Smooth muscle cell (in vitro differentiated cells): ENCODE measurements around the gene ADGRE3. TPM values are rescaled to one million over a fixed set of nuclear protein-coding genes. Genes with fewer than 3 reads are reported as not detected.
"Not testable (repeated sequence)": the region's sequence is repeated elsewhere in the genome, so short reads cannot be mapped to it uniquely, and the experiment has no call there.

Source experiments
- DNase-seq: peaks from one replicate; lab custom pipeline; 2025; ENCODE audit not compliant: unreplicated experiment; lab: John Stamatoyannopoulos, UW
- H2AFZ ChIP-seq: fragments of 200-600 bp; sonication (generic); 2 replicates; pipeline ENCODE4 v1.6.0; 2016; ENCODE audit warnings: antibody characterized with exemption, low read depth, mild to moderate bottlenecking
- H3F3A ChIP-seq: fragments of 200-600 bp; sonication (generic); 2 replicates; pipeline ENCODE4 v1.6.0; 2017; ENCODE audit warnings: antibody characterized with exemption, low read depth
- H3K27ac ChIP-seq: fragments of 200-600 bp; sonication (generic); 2 replicates; pipeline ENCODE4 v1.5.1; 2016; ENCODE audit warnings: low read depth, mild to moderate bottlenecking
- H3K27me3 ChIP-seq: fragments of 200-600 bp; sonication (generic); 2 replicates; pipeline ENCODE4 v1.6.1; 2016; ENCODE audit warnings: low read depth, mild to moderate bottlenecking
- H3K36me3 ChIP-seq: fragments of 200-600 bp; sonication (generic); 2 replicates; pipeline ENCODE4 v1.5.1; 2016; ENCODE audit warnings: low read depth
- H3K4me1 ChIP-seq: fragments of 200-600 bp; sonication (generic); 2 replicates; pipeline ENCODE4 v1.5.1; 2016; ENCODE audit warnings: low read depth
- H3K4me2 ChIP-seq: fragments of 200-600 bp; sonication (generic); 2 replicates; pipeline ENCODE4 v1.6.0; 2016; ENCODE audit warnings: mild to moderate bottlenecking
- H3K4me3 ChIP-seq: fragments of 200-600 bp; sonication (generic); 2 replicates; pipeline ENCODE4 v1.5.1; 2016; ENCODE audit warnings: mild to moderate bottlenecking
- H3K79me2 ChIP-seq: fragments of 200-600 bp; sonication (generic); 2 replicates; pipeline ENCODE4 v1.6.0; 2016; ENCODE audit warnings: low read depth, mild to moderate bottlenecking
- H3K9ac ChIP-seq: fragments of 200-600 bp; sonication (generic); 2 replicates; pipeline ENCODE4 v1.6.0; 2016; ENCODE audit warnings: low read depth
- H3K9me3 ChIP-seq: fragments of 200-600 bp; sonication (generic); replicated peaks from 2 replicates; pipeline ENCODE4 v1.5.1; 2016; ENCODE audit warnings: low read depth
- H4K20me1 ChIP-seq: fragments of 200-600 bp; sonication (generic); 2 replicates; pipeline ENCODE4 v1.6.0; 2016; ENCODE audit warnings: low read depth
- CTCF ChIP-seq: fragments of 200-600 bp; sonication (generic); IDR thresholded peaks from 2 replicates; pipeline ENCODE4 v1.5.1; 2017; ENCODE audit warnings: borderline replicate concordance, mild to moderate bottlenecking, antibody characterized with exemption; ENCODE audit not compliant: insufficient read depth, poor library complexity, severe bottlenecking
- WGBS: methylation state at CpG from one replicate; pipeline ENCODE4 v1.1.7; 2016; ENCODE audit warnings: low lambda C conversion rate; 5-methylcytosine and 5-hydroxymethylcytosine counted together
- polyA plus RNA-seq: library from polyadenylated mRNA; unstranded; fragments of >200 nt; fragmentation: Nextera tagmentation; extraction: Ambion mirVana; gene quantifications from 2 replicates; pipeline ENCODE4 v1.2.1, GENCODE V29; 2016
- total RNA-seq: library from RNA; depleted of rRNA; stranded (reverse); fragments of >200 nt; gene quantifications from 2 replicates; pipeline ENCODE4 v1.2.3, GENCODE V29; 2014

The ADGRE3 gene
- total and polyA plus RNA-seq, 2 experiments from 2014 or later: not detected

GRCh38 chr19:14619404-14619803 is 55.2 kb downstream of the ADGRE3 start:
- Histone ChIP-seq H3F3A (no peaks in the 10 kb centered on the region), H2AFZ (no peak overlapping the region), H3K79me2 (no peaks in the 10 kb centered on the region), H3K36me3 (no peaks in the 10 kb centered on the region), H3K4me1 (no peaks in the 10 kb centered on the region), H4K20me1 (no peaks in the 10 kb centered on the region), H3K4me3 (no peak overlapping the region), H3K4me2 (no peak overlapping the region), H3K9ac (no peak overlapping the region), H3K27ac (no peak overlapping the region), H3K9me3 (peaks cover 4% of the 10 kb centered on the region), H3K27me3 (no peaks in the 10 kb centered on the region)
- no peak for DNase-seq
- TF ChIP-seq CTCF: no peak

- H3K4me1 ChIP-seq: no peaks in the 10 kb centered on the region
- peaks cover 4% of the 10 kb centered on the region for H3K9me3 ChIP-seq
- no peaks in the 10 kb centered on the region for H3K27me3 ChIP-seq
- no peaks in the 10 kb centered on the region for H3F3A ChIP-seq
- no peak overlapping the region for H3K27ac ChIP-seq
- no peak overlapping the region for H3K4me2 ChIP-seq
- no peaks in the 10 kb centered on the region for H3K79me2 ChIP-seq
- H4K20me1 ChIP-seq: no peaks in the 10 kb centered on the region
- DNase-seq: no peak
- H3K9ac ChIP-seq: no peak overlapping the region
- 83% methylated on average over 3 of the region's 3 CpGs for WGBS
- TF ChIP-seq CTCF: no peak
- no peak overlapping the region for H3K4me3 ChIP-seq
- no peak overlapping the region for H2AFZ ChIP-seq
- H3K36me3 ChIP-seq: no peaks in the 10 kb centered on the region
Observed at GRCh38 chr19:14616407-14616806, 58.2 kb downstream of the ADGRE3 start.

GRCh38 chr19:14615623-14616022 is 59.0 kb downstream of the ADGRE3 start:
- no peaks in the 10 kb centered on the region for H3K4me1 ChIP-seq
- no peaks in the 10 kb centered on the region for H3K79me2 ChIP-seq
- peaks cover 4% of the 10 kb centered on the region for H3K9me3 ChIP-seq
- H3K27ac ChIP-seq: no peak overlapping the region
- no peaks in the 10 kb centered on the region for H3K36me3 ChIP-seq
- DNase-seq: no peak
- H4K20me1 ChIP-seq: no peaks in the 10 kb centered on the region
- H3K4me2 ChIP-seq: no peak overlapping the region
- H3K27me3 ChIP-seq: no peaks in the 10 kb centered on the region
- H2AFZ ChIP-seq: no peak overlapping the region
- WGBS: 91% methylated on average over 8 of the region's 8 CpGs
- no peak overlapping the region for H3K9ac ChIP-seq
- no peak for TF ChIP-seq CTCF
- no peaks in the 10 kb centered on the region for H3F3A ChIP-seq
- no peak overlapping the region for H3K4me3 ChIP-seq

GRCh38 chr19:14614099-14614412 is 60.6 kb downstream of the ADGRE3 start:
- WGBS: 79% methylated on average over 4 of the region's 4 CpGs

GRCh38 chr19:14613399-14614098 is 61.1 kb downstream of the ADGRE3 start:
- not testable (repeated sequence) for H3K27ac ChIP-seq, DNase-seq, H3F3A ChIP-seq, H3K9ac ChIP-seq, H3K4me2 ChIP-seq, H2AFZ ChIP-seq, H4K20me1 ChIP-seq, H3K27me3 ChIP-seq, H3K4me1 ChIP-seq, H3K9me3 ChIP-seq, H3K36me3 ChIP-seq, H3K79me2 ChIP-seq, H3K4me3 ChIP-seq
- WGBS: 75% methylated on average over 14 of the region's 14 CpGs

More at GRCh38 chr19:14614099-14614412, 60.6 kb downstream of the ADGRE3 start:
- Histone ChIP-seq H3K36me3 (no peaks in the 10 kb centered on the region), H4K20me1 (no peaks in the 10 kb centered on the region), H3K9ac (no peak overlapping the region), H3K27me3 (no peaks in the 10 kb centered on the region), H3K4me2 (no peak overlapping the region), H3K4me1 (no peaks in the 10 kb centered on the region), H3K9me3 (no peaks in the 10 kb centered on the region), H3K4me3 (no peak overlapping the region), H3K27ac (no peak overlapping the region), H3F3A (no peaks in the 10 kb centered on the region), H2AFZ (no peak overlapping the region), H3K79me2 (no peaks in the 10 kb centered on the region)
- no peak for TF ChIP-seq CTCF
- DNase-seq: no peak
